ENCODE data around the gene DDN. TPM values are rescaled to one million over a fixed set of nuclear protein-coding genes. Genes with fewer than 3 reads are reported as not detected.
A peak's percentile ranks its signal among the peaks of the same experiment; 100 is the strongest.

Gene DDN
- total RNA-seq, 1 experiment from 2014 or later = 0.17 TPM

DNA sequence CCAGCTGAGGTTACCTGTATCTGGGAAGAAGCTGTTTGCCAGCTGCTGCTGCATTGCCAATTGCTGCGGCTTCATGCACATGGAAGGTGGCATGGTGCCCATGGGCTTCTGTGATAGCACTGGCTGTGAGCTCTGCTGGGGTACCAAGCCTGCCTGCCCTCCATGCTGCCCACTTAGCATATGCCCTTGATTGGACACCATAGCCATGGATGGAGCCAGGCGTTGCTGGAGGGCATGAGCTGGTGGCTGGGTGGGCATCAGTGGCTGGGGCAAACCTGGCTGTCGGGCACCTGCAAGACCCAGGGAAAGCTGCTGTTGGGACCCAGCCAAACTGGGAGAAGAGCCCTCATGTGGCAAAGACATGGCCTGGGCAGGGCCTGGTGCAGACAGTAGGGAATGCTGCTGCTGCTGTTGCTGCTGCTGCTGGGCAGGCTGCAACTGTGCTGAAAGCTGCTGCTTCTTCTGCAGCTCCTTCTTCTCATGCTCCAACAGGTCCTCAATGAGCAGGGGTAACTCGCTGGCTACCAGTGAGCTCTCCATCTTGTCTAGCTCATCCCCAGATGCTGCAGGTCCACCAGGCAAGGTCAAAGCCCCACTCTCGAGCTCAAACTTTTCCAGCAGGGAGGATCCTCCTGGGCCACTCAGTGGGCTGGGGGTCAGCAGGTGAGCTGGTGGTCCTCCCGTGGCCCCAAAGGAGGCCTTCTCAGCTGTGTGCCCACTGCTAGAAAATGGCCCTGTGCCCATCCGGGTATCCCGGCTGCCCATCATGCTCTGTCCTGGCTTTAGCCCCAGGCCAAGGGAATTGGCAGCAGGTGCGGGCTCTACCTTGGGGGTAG lies 38.2 kb upstream of the DDN start:
- Histone ChIP-seq H3K27ac (no peak overlapping the region), H3K9me2 (ENCODE audit: insufficient read depth) (no peaks in the 10 kb centered on the region), H3K4me1 (replicated peaks; ENCODE audit: insufficient read depth) (no peaks in the 10 kb centered on the region), H3K79me2 (ENCODE audit: low read depth) (no peaks in the 10 kb centered on the region), H3F3A (ENCODE audit: insufficient read depth, low read depth) (no peaks in the 10 kb centered on the region), H3K9me3 (ENCODE audit: insufficient read depth, low read depth) (no peaks in the 10 kb centered on the region), H2AFZ (no peak overlapping the region), H3K27me3 (ENCODE audit: insufficient read depth, low read depth) (no peaks in the 10 kb centered on the region), H4K20me1 (ENCODE audit: insufficient read depth) (peaks cover 12% of the 10 kb centered on the region), H3K36me3 (ENCODE audit: low read depth) (peaks cover 11% of the 10 kb centered on the region; the same call in 1 of the 2 replicates), H3K4me2 (no peak overlapping the region), H3K4me3 (no peak overlapping the region)
- DNase-seq = peak in 1 of 2 experiments; percentile 21
- BruUV-seq (replicated peaks) = no TSS peak
- CTCF ChIA-PET = interaction anchor here (0.5 kb wide), 1 partner anchor 200 kb away, joined by 8 read pairs; no protein-coding TSS in a partner anchor
- intact Hi-C loops (cut with micrococcal nuclease; ENCODE audit: unreplicated experiment) = no loop called here
- TF ChIP-seq, protein P1, sequence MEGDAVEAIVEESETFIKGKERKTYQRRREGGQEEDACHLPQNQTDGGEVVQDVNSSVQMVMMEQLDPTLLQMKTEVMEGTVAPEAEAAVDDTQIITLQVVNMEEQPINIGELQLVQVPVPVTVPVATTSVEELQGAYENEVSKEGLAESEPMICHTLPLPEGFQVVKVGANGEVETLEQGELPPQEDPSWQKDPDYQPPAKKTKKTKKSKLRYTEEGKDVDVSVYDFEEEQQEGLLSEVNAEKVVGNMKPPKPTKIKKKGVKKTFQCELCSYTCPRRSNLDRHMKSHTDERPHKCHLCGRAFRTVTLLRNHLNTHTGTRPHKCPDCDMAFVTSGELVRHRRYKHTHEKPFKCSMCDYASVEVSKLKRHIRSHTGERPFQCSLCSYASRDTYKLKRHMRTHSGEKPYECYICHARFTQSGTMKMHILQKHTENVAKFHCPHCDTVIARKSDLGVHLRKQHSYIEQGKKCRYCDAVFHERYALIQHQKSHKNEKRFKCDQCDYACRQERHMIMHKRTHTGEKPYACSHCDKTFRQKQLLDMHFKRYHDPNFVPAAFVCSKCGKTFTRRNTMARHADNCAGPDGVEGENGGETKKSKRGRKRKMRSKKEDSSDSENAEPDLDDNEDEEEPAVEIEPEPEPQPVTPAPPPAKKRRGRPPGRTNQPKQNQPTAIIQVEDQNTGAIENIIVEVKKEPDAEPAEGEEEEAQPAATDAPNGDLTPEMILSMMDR (conservative IDR thresholded peaks at IDR 0.05) = no peak
- no peak for TF ChIP-seq EZH2 (IDR thresholded peaks at IDR 0.05; ENCODE audit: low read depth)
- POLR2A ChIA-PET (ENCODE audit: unreplicated experiment) = no interaction called here

DNA sequence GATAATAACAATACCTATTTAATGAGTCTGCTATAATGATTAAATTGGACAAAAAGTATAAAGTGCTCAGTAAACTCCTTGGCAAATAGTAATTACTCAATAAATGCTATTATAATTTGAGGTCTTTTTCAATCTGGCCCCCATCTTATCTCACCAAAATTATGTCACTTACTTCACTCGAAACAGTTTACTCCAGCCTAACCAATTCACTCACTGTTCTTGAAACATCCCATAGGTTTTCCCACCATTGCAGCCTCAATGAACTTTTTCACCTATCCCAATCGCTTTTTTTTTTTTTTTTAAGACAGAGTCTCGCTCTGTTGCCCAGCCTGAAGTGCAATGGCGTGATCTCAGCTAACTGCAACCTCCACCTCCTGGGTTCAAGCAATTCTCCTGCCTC lies 36.9 kb upstream of the DDN start:
- H3K27me3 ChIP-seq (ENCODE audit: insufficient read depth, low read depth) = no peaks in the 10 kb centered on the region
- no peak for DNase-seq
- H3K36me3 ChIP-seq (ENCODE audit: low read depth) = peaks cover 8% of the 10 kb centered on the region; the same call in 1 of the 2 replicates
- no peaks in the 10 kb centered on the region for H3K79me2 ChIP-seq (ENCODE audit: low read depth)
- ChIA-PET POLR2A (ENCODE audit: unreplicated experiment) (interaction anchor here (0.7 kb wide), 1 partner anchor 261 kb away, joined by 9 read pairs; no protein-coding TSS in a partner anchor), CTCF (no interaction called here)
- H3K9me2 ChIP-seq (ENCODE audit: insufficient read depth) = no peaks in the 10 kb centered on the region
- no peaks in the 10 kb centered on the region for H3K4me1 ChIP-seq (replicated peaks; ENCODE audit: insufficient read depth)
- H3F3A ChIP-seq (ENCODE audit: insufficient read depth, low read depth) = no peaks in the 10 kb centered on the region
- no peak overlapping the region for H3K4me3 ChIP-seq
- no peak overlapping the region for H2AFZ ChIP-seq
- BruUV-seq (replicated peaks) = no TSS peak
- TF ChIP-seq, protein P1 (conservative IDR thresholded peaks at IDR 0.05) = no peak
- peaks cover 16% of the 10 kb centered on the region for H4K20me1 ChIP-seq (ENCODE audit: insufficient read depth)
- no peak overlapping the region for H3K27ac ChIP-seq
- intact Hi-C loops (cut with micrococcal nuclease; ENCODE audit: unreplicated experiment) = no loop called here
- H3K4me2 ChIP-seq = no peak overlapping the region
- no peaks in the 10 kb centered on the region for H3K9me3 ChIP-seq (ENCODE audit: insufficient read depth, low read depth)

DNA sequence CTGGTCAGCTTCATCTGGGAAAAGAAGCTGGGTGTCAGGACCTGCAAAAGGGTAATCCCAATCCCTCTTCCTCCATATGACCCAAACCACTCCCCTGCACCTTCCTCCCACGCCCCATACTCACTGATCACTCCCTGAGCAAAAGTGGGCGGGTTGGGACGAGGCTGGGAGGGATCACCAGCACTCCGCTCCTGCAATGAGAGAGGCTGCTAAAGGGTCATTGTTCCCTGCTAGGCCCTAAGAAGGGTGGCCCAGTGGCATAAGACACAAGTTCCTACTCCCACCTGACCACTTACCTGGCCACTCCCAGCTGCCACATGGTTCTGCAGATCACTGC lies 35.1 kb upstream of the DDN start:
- no TSS peak for BruUV-seq (replicated peaks)
- CTCF ChIA-PET = no interaction called here
- POLR2A ChIA-PET (ENCODE audit: unreplicated experiment) = interaction anchor here (0.7 kb wide), 1 partner anchor 35 kb away, joined by 4 read pairs; no protein-coding TSS in a partner anchor

More for the DNA sequence above, 35.1 kb upstream of the DDN start:
- H3K9me3 ChIP-seq (ENCODE audit: insufficient read depth, low read depth) = no peaks in the 10 kb centered on the region
- peaks cover 16% of the 10 kb centered on the region for H4K20me1 ChIP-seq (ENCODE audit: insufficient read depth)
- DNase-seq = no peak
- H3K4me1 ChIP-seq (replicated peaks; ENCODE audit: insufficient read depth) = no peaks in the 10 kb centered on the region
- intact Hi-C loops (cut with micrococcal nuclease; ENCODE audit: unreplicated experiment) = no loop called here
- H3K4me3 ChIP-seq = no peak overlapping the region
- no peak overlapping the region for H2AFZ ChIP-seq
- no peaks in the 10 kb centered on the region for H3F3A ChIP-seq (ENCODE audit: insufficient read depth, low read depth)
- no peak overlapping the region for H3K4me2 ChIP-seq
- H3K79me2 ChIP-seq (ENCODE audit: low read depth) = no peaks in the 10 kb centered on the region
- H3K9me2 ChIP-seq (ENCODE audit: insufficient read depth) = no peaks in the 10 kb centered on the region
- no peak for TF ChIP-seq EZH2 (IDR thresholded peaks at IDR 0.05; ENCODE audit: low read depth)
- TF ChIP-seq, protein P1 (conservative IDR thresholded peaks at IDR 0.05) = no peak
- H3K27me3 ChIP-seq (ENCODE audit: insufficient read depth, low read depth) = no peaks in the 10 kb centered on the region
- H3K27ac ChIP-seq = no peak overlapping the region
- peaks cover 5% of the 10 kb centered on the region; the same call in 1 of the 2 replicates for H3K36me3 ChIP-seq (ENCODE audit: low read depth)

All from PC-9 (cell line).